ENCODE data around the gene KDM5A.
"Not testable (repeated sequence)": the region's sequence is repeated elsewhere in the genome, so short reads cannot be mapped to it uniquely, and the experiment has no call there.

The KDM5A gene

DNA sequence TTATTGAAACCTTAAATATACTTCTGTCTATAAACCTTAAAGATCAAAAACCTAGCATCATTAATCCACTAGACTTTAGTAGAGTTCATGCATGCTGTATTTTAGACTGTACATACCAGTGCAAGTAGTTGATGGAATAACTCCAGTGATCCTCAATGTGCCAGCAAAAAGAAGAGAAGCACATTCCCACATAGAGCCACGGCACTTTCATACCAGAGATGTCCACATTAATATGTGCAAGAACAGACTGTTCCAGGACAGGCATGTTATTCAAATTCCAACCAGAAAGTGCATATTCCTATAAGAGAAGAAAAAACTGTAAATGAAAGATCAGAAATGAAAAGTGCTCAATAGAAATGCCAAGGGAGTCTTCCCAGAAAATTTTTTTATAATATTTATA, 55.0 kb downstream of the KDM5A start:
- DNase-seq, result no peak

- no peak for DNase-seq
Measured at GRCh38 chr12:332581-333205, 56.4 kb downstream of the KDM5A start.

DNA sequence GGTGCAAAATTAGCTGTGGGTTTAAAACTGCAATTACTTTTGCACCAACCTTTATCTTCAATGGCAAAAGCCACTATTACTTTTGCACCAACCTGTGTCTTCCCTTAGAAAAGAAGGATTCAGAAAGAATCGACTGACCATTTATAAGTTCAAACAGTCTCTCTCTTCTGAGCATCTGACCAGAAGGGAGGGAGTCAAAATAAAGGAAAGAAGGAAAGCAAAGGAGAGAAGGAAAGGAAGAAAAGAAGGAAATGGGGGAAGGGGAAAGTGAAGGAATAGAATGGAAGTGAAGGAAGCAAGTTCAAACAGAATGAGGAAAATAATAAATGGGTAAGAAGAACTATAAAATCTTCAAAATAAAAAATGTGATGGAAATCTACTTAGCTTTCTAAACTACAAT, 57.8 kb downstream of the KDM5A start:
- DNase-seq, result no peak

- DNase-seq, result no peak
Measured at GRCh38 chr12:325906-326305, 63.2 kb downstream of the KDM5A start.

GRCh38 chr12:323507-323906, 65.6 kb downstream of the KDM5A start:
- no peak for DNase-seq

GRCh38 chr12:321606-322326, 67.4 kb downstream of the KDM5A start:
- peak in 1 of 56 donors; percentile 13 for DNase-seq

- DNase-seq, result no peak
Measured at GRCh38 chr12:318759-319515, 70.2 kb downstream of the KDM5A start.

DNA sequence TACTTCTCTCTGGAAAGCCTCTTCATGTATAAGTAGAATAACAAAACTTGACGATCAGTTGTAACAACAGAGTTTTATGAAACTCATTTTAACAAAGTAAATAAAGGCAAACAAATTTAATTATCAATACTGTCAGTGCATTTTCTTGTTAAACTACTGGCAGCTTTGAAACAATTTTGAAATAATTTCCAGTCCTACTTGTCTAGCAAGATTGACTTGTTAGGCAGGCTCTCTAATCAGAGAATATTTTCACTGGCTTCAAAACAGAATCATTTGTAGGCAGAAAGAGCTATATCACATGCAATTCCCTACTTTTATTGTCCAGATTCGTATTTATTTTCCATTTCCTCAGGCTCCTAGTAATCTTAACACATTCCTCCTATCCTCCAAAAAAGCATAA, 80.6 kb downstream of the KDM5A start:
- DNase-seq, result no peak

DNA sequence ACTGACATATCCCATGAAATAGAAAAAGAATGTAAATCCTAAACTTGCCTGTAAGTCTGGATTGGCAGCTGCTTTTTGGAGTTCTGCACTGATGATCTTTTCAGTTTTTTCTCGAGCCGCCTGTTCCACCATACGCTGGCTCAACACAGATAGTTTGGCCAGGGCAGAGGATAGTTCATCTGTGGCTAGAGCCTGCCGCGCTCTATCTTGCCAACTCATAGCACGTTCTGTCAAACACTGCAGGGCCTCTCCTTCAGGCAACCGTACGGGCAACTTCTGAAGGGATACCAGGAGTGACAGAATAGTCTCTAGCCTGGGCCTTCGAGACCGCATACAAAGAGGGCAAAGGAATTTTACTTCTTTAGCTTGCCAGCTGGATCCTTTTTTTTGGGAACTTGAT, 81.7 kb downstream of the KDM5A start:
- DNase-seq, result no peak

- DNase-seq, result no peak
Measured at GRCh38 chr12:304805-305204, 84.3 kb downstream of the KDM5A start.

- not testable (repeated sequence) for DNase-seq
Measured at GRCh38 chr12:302766-303165, 86.4 kb downstream of the KDM5A start.

- not testable (repeated sequence) for DNase-seq
Measured at GRCh38 chr12:300166-300565, 89.0 kb downstream of the KDM5A start.

DNA sequence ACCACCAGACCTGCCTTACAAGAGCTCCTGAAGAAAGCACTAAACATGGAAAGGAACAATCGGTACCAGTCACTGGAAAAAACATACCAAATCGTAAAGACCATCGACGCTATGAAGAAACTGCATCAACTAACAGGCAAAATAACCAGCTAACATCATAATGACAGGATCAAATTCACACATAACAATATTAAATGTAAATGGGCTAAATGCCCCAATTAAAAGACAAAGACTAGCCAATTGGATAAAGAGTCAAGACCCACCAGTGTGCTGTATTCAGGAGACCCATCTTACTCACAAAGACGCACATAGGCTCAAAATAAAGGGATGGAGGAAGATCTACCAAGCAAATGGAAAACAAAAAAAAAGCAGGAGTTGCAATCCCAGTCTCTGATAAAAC, 89.6 kb downstream of the KDM5A start:
- DNase-seq, result not testable (repeated sequence)

- not testable (repeated sequence) for DNase-seq
Measured at GRCh38 chr12:298059-298458, 91.1 kb downstream of the KDM5A start.

DNA sequence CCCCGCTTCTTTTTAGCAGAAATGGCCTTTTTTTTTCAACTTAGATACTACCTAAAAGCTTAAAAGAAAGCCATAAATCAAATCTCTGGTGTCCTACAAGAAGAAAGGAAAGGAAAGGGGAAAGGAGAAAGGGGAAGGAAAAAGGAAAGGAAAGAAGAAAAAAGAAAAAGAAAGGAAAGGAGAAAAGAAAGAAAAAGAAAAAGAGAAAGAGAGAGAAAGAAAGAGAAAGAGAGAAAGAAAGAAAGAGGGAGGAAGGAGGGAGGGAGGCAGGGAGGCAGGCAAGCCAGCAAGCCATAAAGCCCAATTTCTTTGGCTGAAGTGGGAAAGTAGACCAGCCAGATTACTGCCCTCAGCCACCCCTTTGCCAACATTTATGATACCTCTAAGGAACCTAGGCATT, 94.0 kb downstream of the KDM5A start:
- DNase-seq, result no peak

DNA sequence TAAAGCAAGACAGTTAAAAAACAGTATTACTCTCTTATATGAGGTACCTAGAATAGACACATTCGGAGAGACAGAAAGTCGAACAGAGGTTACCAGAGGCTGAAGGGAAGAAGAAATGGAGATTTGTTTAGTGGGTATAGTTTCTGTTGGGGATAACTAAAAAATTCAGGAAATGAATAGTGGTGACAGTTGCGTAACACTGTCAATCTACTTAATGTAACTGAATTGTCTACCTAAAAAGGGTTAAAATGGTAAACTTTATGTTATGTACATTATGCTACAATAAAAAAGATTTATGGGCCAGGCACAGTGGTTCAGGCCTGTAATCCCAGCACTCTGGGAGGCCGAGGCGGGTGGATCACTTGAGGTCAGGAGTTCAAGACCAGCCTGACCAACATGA, 95.9 kb downstream of the KDM5A start:
- DNase-seq, result no peak

DNA sequence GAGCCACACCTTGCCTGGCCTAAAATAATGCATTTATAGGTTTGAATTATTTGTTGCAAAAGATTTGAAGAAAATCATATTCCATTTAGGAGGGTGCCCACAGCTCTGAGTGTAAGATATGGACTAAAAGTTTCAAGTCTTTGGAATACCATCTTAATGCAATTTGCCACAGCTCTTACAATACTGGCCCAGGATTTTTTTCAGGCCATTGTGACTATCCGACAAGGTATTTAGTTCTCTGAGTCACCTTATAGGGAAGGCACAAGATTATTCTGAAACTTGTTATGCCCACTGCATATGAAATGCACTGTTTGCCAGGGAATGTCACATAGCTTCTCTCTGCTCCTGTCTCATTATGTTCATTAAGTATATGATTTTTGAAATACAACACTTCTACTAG, 96.9 kb downstream of the KDM5A start:
- no peak for DNase-seq

DNA sequence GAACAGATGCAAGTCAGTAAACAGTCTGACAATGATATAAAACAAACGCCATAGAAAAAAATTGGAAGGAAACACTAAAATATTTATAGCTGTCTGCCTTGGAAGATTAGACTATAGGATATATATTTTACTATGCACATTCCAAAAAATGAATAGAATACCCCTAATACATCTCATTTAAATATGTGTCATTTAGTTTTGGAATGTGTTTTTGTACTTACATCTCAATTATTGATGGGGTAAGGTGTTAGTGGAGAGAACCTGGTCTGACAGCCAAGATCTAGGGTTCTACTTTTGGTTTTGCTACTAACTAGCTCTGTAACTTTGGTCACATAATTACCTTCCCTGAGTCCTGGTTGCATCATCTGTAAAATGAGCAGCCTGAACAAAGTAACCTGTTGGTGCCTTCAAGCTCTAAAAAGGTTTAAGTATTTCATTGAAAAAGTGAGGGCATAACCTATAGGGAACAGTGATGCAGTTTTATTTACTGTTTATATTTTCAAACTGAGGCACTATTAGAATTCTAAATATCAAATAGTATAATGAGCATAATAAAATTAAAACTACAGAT, 97.9 kb downstream of the KDM5A start:
- no peak for DNase-seq

GRCh38 chr12:288687-289086, 100.4 kb downstream of the KDM5A start:
- no peak for DNase-seq

DNA sequence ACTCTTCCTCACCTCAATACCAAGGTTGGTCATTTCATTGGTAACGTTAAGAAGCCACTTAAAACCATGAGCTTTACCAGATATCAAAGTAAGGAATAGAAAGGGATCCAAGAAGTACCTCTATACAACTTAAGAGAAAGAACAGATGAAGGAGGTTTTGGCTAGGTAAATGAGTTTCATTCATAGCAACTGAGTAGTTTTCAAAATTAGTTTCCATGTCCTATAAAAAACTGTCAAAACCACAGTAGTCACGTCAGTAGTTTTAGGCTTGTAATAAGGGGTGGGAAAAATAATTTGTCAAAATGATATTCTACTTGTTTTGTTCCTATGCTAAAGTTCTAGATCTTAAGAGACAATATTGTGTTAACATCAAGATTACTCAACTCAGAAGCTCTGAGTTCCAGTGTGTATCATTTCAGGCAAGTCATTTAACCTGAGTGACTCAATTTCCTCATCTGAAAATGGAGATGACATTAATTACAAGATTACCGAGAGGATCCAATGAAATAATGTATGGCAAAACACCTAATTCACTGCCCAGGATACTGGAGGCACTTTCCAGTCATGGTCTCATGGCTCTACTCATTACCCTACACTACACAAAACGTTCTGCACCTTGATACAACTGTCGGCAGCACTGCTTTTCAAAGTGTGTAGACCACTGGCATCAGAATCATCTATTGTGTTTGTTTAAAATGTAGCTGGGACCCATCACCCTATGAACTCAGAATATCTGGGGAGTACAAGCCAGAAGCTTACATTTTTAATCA, 102.4 kb downstream of the KDM5A start:
- no peak for DNase-seq

GRCh38 chr12:278046-278445, 111.1 kb downstream of the KDM5A start:
- no peak for DNase-seq

Data from nucleus accumbens (tissue), 56 donors.